GM12865 (cell line): Measurements from ENCODE around the gene PHKB.
A peak's percentile ranks its signal among the peaks of the same experiment; 100 is the strongest.

Experiments used
- DNase-seq: peaks from one replicate; pipeline ENCODE4 v3.0.0; 2010; ENCODE audit warnings: low read depth
- H3K4me3 ChIP-seq: 2 replicates; pipeline ENCODE4 v1.5.1; 2011; ENCODE audit warnings: mild to moderate bottlenecking, low read depth, low read length, control low read depth
- CTCF ChIP-seq: IDR thresholded peaks from 2 replicates; pipeline ENCODE4 v1.5.1; 2011; ENCODE audit warnings: low read length, control low read depth, low read depth, inconsistent platforms; ENCODE audit not compliant: insufficient read depth; ENCODE audit errors: missing control alignments

PHKB gene

GRCh38 chr16:47481698-47482374 is 20.7 kb downstream of the PHKB start:
- H3K4me3 ChIP-seq = no peak overlapping the region
- TF ChIP-seq CTCF = no peak
- no peak for DNase-seq

GRCh38 chr16:47483616-47484015 is 22.5 kb downstream of the PHKB start:
- no peak overlapping the region for H3K4me3 ChIP-seq
- TF ChIP-seq CTCF = no peak
- DNase-seq = no peak

- TF ChIP-seq CTCF = no peak
- H3K4me3 ChIP-seq = no peak overlapping the region
- no peak for DNase-seq
Measured at GRCh38 chr16:47486856-47487255, 25.7 kb downstream of the PHKB start.

GRCh38 chr16:47488051-47488450 is 26.9 kb downstream of the PHKB start:
- H3K4me3 ChIP-seq = no peak overlapping the region
- TF ChIP-seq CTCF = no peak
- DNase-seq = no peak

- no peak for DNase-seq
- TF ChIP-seq CTCF = no peak
- no peak overlapping the region for H3K4me3 ChIP-seq
Measured at GRCh38 chr16:47490471-47490870, 29.3 kb downstream of the PHKB start.

GRCh38 chr16:47492036-47492427 is 30.9 kb downstream of the PHKB start:
- peak; percentile 12 for DNase-seq
- TF ChIP-seq CTCF = no peak
- H3K4me3 ChIP-seq = peak overlapping the region; percentile 69
